Body of pancreas (tissue), 4 donors: ENCODE data around the gene ANKRD31. TPM values are rescaled to one million over a fixed set of nuclear protein-coding genes. Genes with fewer than 3 reads are reported as not detected.
A peak's percentile ranks its signal among the peaks of the same experiment; 100 is the strongest.

ENCODE experiments used
- ATAC-seq: fragments of 150-250 bp; one replicate; pipeline ENCODE4 v1.9.1; 2016
- DNase-seq, 4 donors: peaks; one replicate each; pipeline ENCODE4 v3.0.0-alpha.2; 2019
- H3K27ac ChIP-seq, 4 donors: fragments of 200-600 bp; sonication (generic); 1 replicate in 3 of 4; 2 replicates in 1 of 4; pipeline versions ENCODE4 v1.5.1 to v1.6.1; 2016 to 2019; ENCODE audit warnings: mild to moderate bottlenecking in 1 of 4, mixed read lengths in 1 of 4, moderate library complexity in 1 of 4
- H3K27me3 ChIP-seq, 2 donors: fragments of 200-600 bp; sonication (generic); one replicate each; pipeline ENCODE4 v1.6.0; 2016; ENCODE audit warnings: mild to moderate bottlenecking in 1 of 2
- H3K36me3 ChIP-seq, 2 donors: fragments of 200-600 bp; sonication (generic); replicated peaks in 1 of 2; 2 replicates each; pipeline ENCODE4 v1.5.1; 2016; ENCODE audit warnings: low read depth in 2 of 2; ENCODE audit not compliant: insufficient read depth in 1 of 2
- H3K4me1 ChIP-seq: fragments of 200-600 bp; sonication (generic); one replicate; pipeline ENCODE4 v1.6.0; 2016
- H3K4me3 ChIP-seq, 2 donors: fragments of 200-600 bp; sonication (generic); 1 replicate in 1 of 2; 2 replicates in 1 of 2; pipeline ENCODE4 v1.5.1; 2016 to 2019
- H3K9me3 ChIP-seq, 3 donors: fragments of 200-600 bp; sonication (generic); 1 replicate in 2 of 3; 2 replicates in 1 of 3; pipeline ENCODE4 v1.5.1; 2016
- POLR2A ChIP-seq, 3 donors: fragments of 450-650 bp; IDR thresholded peaks; one replicate each; pipeline ENCODE4 v1.6.1; 2016; ENCODE audit warnings: antibody characterized with exemption in 3 of 3, mild to moderate bottlenecking in 2 of 3
- WGBS, 2 donors: methylation state at CpG; one replicate each; pipeline ENCODE4 v1.1.5; 2017; 5-methylcytosine and 5-hydroxymethylcytosine counted together
- intact Hi-C: fragments of 100-400 bp; cut with DNase I; formaldehyde crosslinking; loops from one replicate; pipeline ENCODE4 v1.15.1; 2023
- total RNA-seq, 2 donors: library from RNA; depleted of rRNA; stranded (reverse); fragments of >200 nt; gene quantifications; one replicate each; pipeline ENCODE4 v1.1.0, GENCODE V29; 2016
- TF ChIP-seq, protein P1 (sequence below), 7 experiments: fragments of 450-650 bp in 4 of 7; fragments of 200-600 bp in 3 of 7; sonication (generic) in 3 of 7; IDR thresholded peaks; one replicate each; pipeline ENCODE4 v1.5.1; 2016 to 2019; ENCODE audit warnings: antibody characterized with exemption in 7 of 7

ANKRD31 gene
- total RNA-seq, 2 donors from 2014 or later: 0.33 to 0.78 TPM

DNA sequence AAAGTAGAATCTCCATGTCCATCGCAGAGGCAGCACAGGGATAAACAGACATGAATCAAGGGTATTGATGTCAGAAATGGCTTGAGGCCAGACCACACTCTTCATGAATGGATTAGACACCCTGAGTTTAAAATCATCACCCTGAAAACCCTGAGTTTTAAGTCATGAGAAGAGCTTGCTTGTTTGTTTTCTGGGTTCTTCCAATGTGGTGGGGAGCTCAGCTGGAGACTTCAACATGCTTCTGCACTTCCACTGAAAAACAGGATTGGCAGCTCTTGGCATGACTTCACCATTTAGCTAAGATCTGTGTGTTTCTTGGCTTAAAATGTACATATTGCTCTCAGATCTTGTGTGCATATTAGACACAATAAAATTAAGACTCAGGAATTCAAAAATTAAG is 194.2 kb downstream of the ANKRD31 start:
- WGBS, 2 donors: 83 to 97% methylated on average over 1 of the region's 1 CpG
- no peak for ATAC-seq
- no peaks in the 10 kb centered on the region for H3K36me3 ChIP-seq
- H3K4me1 ChIP-seq: peaks cover 20% of the 10 kb centered on the region
- intact Hi-C loops: no loop called here
- TF ChIP-seq, protein P1, sequence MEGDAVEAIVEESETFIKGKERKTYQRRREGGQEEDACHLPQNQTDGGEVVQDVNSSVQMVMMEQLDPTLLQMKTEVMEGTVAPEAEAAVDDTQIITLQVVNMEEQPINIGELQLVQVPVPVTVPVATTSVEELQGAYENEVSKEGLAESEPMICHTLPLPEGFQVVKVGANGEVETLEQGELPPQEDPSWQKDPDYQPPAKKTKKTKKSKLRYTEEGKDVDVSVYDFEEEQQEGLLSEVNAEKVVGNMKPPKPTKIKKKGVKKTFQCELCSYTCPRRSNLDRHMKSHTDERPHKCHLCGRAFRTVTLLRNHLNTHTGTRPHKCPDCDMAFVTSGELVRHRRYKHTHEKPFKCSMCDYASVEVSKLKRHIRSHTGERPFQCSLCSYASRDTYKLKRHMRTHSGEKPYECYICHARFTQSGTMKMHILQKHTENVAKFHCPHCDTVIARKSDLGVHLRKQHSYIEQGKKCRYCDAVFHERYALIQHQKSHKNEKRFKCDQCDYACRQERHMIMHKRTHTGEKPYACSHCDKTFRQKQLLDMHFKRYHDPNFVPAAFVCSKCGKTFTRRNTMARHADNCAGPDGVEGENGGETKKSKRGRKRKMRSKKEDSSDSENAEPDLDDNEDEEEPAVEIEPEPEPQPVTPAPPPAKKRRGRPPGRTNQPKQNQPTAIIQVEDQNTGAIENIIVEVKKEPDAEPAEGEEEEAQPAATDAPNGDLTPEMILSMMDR (IDR thresholded peaks at IDR 0.05): no peak
- TF ChIP-seq POLR2A (IDR thresholded peaks at IDR 0.05): no peak
- DNase-seq: peak in 1 of 4 donors; percentile 40
- H3K9me3 ChIP-seq: no peaks in the 10 kb centered on the region
- no peak overlapping the region for H3K27ac ChIP-seq
- no peaks in the 10 kb centered on the region for H3K27me3 ChIP-seq
- no peak overlapping the region for H3K4me3 ChIP-seq

GRCh38 chr5:75040973-75041372 is 195.7 kb downstream of the ANKRD31 start:
- intact Hi-C loops: no loop called here
- Histone ChIP-seq H3K4me3 (no peak overlapping the region), H3K27ac (no peak overlapping the region), H3K9me3 (no peaks in the 10 kb centered on the region), H3K4me1 (peaks cover 12% of the 10 kb centered on the region), H3K36me3 (no peaks in the 10 kb centered on the region), H3K27me3 (no peaks in the 10 kb centered on the region)
- DNase-seq (no peak), ATAC-seq (no peak)
- 77 to 83% methylated on average over 4 of the region's 4 CpGs for WGBS, 2 donors
- no peak for TF ChIP-seq POLR2A (IDR thresholded peaks at IDR 0.05)
- TF ChIP-seq, protein P1 (IDR thresholded peaks at IDR 0.05): no peak

- intact Hi-C loops: no loop called here
- Histone ChIP-seq H3K4me3 (no peak overlapping the region), H3K27me3 (no peaks in the 10 kb centered on the region), H3K9me3 (no peaks in the 10 kb centered on the region), H3K4me1 (peaks cover 12% of the 10 kb centered on the region), H3K27ac (peak overlapping the region in 1 of 4 donors; percentile 46), H3K36me3 (no peaks in the 10 kb centered on the region)
- WGBS, 2 donors: 21 to 33% methylated on average over 4 of the region's 4 CpGs
- ATAC-seq: peak; percentile 87
- peak; percentile 26 to 69 (median 64) for DNase-seq
- no peak for TF ChIP-seq POLR2A (IDR thresholded peaks at IDR 0.05)
- TF ChIP-seq, protein P1 (IDR thresholded peaks at IDR 0.05): peak in 1 of 7 experiments; percentile 9
Observed at GRCh38 chr5:75037106-75037505, 199.6 kb downstream of the ANKRD31 start.

GRCh38 chr5:75034137-75034739 is 202.4 kb downstream of the ANKRD31 start:
- ATAC-seq: no peak
- Histone ChIP-seq H3K27me3 (no peaks in the 10 kb centered on the region), H3K4me3 (no peak overlapping the region), H3K27ac (no peak overlapping the region), H3K4me1 (peaks cover 12% of the 10 kb centered on the region), H3K36me3 (no peaks in the 10 kb centered on the region), H3K9me3 (no peaks in the 10 kb centered on the region)
- no peak for TF ChIP-seq POLR2A (IDR thresholded peaks at IDR 0.05)
- TF ChIP-seq, protein P1 (IDR thresholded peaks at IDR 0.05): no peak
- no peak for DNase-seq
- WGBS, 2 donors: 78 to 85% methylated on average over 4 to 6 of the region's 6 CpGs
- intact Hi-C loops: no loop called here

GRCh38 chr5:75031366-75031765 is 205.3 kb downstream of the ANKRD31 start:
- no peak overlapping the region for H3K27ac ChIP-seq

More at GRCh38 chr5:75031366-75031765, 205.3 kb downstream of the ANKRD31 start:
- WGBS, 2 donors: 41 to 44% methylated on average over 3 of the region's 3 CpGs
- H3K4me1 ChIP-seq: no peaks in the 10 kb centered on the region
- H3K36me3 ChIP-seq: no peaks in the 10 kb centered on the region
- DNase-seq: no peak
- TF ChIP-seq POLR2A (IDR thresholded peaks at IDR 0.05): no peak
- TF ChIP-seq, protein P1 (IDR thresholded peaks at IDR 0.05): no peak
- H3K4me3 ChIP-seq: no peak overlapping the region
- no peaks in the 10 kb centered on the region for H3K27me3 ChIP-seq
- ATAC-seq: no peak
- intact Hi-C loops: no loop called here
- H3K9me3 ChIP-seq: no peaks in the 10 kb centered on the region
